Effector memory CD8-positive, alpha-beta T cell (primary cell): ENCODE data around the gene PICK1.
"Not testable (repeated sequence)": the region's sequence is repeated elsewhere in the genome, so short reads cannot be mapped to it uniquely, and the experiment has no call there.

Experiments used
- ATAC-seq: fragments of 150-1000 bp; cut with Tn5 transposase; replicated peaks from 2 replicates; pipeline ENCODE4 v1.10.0; 2021; ENCODE audit warnings: mild to moderate bottlenecking, moderate library complexity
- DNase-seq, 3 experiments: peaks; one replicate each; pipeline ENCODE4 v3.0.0; 2021
- H3K27ac Mint-ChIP-seq, 2 donors: one replicate each; pipeline ENCODE4 v1.8.0; 2022; ENCODE audit warnings: mild to moderate bottlenecking in 2 of 2, mixed read lengths in 2 of 2, moderate library complexity in 2 of 2
- H3K27me3 Mint-ChIP-seq, 2 donors: one replicate each; pipeline ENCODE4 v1.8.0; 2022; ENCODE audit warnings: mixed read lengths in 2 of 2
- H3K36me3 Mint-ChIP-seq: one replicate; pipeline ENCODE4 v1.8.0; 2022; ENCODE audit warnings: mild to moderate bottlenecking, moderate library complexity, mixed read lengths; ENCODE audit not compliant: insufficient read depth
- H3K4me1 Mint-ChIP-seq, 2 donors: one replicate each; pipeline ENCODE4 v1.8.0; 2022; ENCODE audit warnings: low read depth in 2 of 2, mixed read lengths in 2 of 2
- H3K4me3 Mint-ChIP-seq, 2 donors: one replicate each; pipeline ENCODE4 v1.8.0; 2022; ENCODE audit warnings: mild to moderate bottlenecking in 2 of 2, mixed read lengths in 2 of 2, moderate library complexity in 2 of 2
- H3K9me3 Mint-ChIP-seq, 2 donors: one replicate each; pipeline ENCODE4 v1.8.0; 2022; ENCODE audit warnings: mixed read lengths in 2 of 2

Gene PICK1

GRCh38 chr22:38071421-38072321 is 14.5 kb downstream of the PICK1 start:
- ATAC-seq: no peak
- H3K4me1 Mint-ChIP-seq: no peaks in the 10 kb centered on the region
- DNase-seq: no peak
- H3K27ac Mint-ChIP-seq: peak overlapping the region in 1 of 2 donors; percentile 31
- H3K9me3 Mint-ChIP-seq: no peaks in the 10 kb centered on the region
- H3K27me3 Mint-ChIP-seq: no peaks in the 10 kb centered on the region
- no peak overlapping the region for H3K4me3 Mint-ChIP-seq
- peaks cover 9% of the 10 kb centered on the region for H3K36me3 Mint-ChIP-seq

DNA sequence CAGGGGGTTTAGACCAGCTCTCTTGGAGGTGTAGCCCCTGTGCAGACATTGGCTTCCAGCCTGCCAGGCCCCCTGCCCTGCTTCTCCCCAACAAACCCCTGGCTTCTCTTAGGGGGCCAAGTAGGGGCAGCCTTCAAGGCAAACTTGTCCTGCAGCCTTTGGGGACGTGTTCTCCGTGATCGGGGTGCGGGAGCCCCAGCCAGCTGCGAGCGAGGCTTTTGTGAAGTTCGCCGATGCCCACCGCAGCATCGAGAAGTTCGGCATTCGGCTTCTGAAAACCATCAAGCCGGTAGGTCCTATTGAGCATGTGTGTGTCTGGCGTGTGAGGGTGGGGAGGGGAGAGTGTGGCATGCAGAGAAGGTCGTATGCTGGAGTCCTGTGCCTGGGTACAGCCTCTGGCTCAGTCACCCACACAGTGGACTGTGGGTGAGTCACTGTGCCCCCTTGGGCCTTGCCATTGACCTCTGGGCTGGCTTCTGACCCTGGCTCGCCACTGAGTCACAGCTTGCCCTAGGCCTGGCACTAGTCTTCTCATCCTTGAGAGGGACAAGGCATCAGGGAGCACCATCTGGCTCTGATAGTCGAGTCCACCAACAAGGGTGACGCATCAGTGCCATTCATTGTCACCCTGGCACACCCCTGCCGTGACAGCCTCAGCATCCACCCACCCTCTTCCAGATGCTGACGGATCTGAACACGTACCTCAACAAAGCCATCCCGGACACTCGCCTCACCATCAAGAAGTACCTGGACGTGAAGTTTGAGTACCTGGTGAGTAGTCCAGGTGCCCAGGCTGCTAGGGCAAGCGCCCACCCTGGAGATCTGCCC is 15.3 kb downstream of the PICK1 start:
- DNase-seq: no peak
- Mint-ChIP-seq H3K9me3 (no peaks in the 10 kb centered on the region), H3K36me3 (peaks cover 10% of the 10 kb centered on the region), H3K27me3 (no peaks in the 10 kb centered on the region), H3K4me3 (no peak overlapping the region), H3K4me1 (peaks cover 0 to 5% of the 10 kb centered on the region in 2 donors), H3K27ac (no peak overlapping the region)
- no peak for ATAC-seq

- Mint-ChIP-seq H3K27ac (no peak overlapping the region), H3K27me3 (no peaks in the 10 kb centered on the region), H3K9me3 (no peaks in the 10 kb centered on the region), H3K4me1 (peaks cover 0 to 5% of the 10 kb centered on the region in 2 donors), H3K4me3 (no peak overlapping the region), H3K36me3 (peaks cover 7% of the 10 kb centered on the region)
- DNase-seq: no peak
- ATAC-seq: no peak
Measured at GRCh38 chr22:38073150-38074130, 16.2 kb downstream of the PICK1 start.

GRCh38 chr22:38074181-38075104 is 17.2 kb downstream of the PICK1 start:
- DNase-seq (no peak), ATAC-seq (no peak)
- Mint-ChIP-seq H3K9me3 (no peaks in the 10 kb centered on the region), H3K27me3 (peaks cover 0 to 5% of the 10 kb centered on the region in 2 donors), H3K4me3 (no peak overlapping the region), H3K27ac (no peak overlapping the region), H3K4me1 (peaks cover 0 to 5% of the 10 kb centered on the region in 2 donors), H3K36me3 (peaks cover 7% of the 10 kb centered on the region)

GRCh38 chr22:38075105-38075825 is 18.1 kb downstream of the PICK1 start:
- Mint-ChIP-seq H3K9me3 (no peaks in the 10 kb centered on the region), H3K27ac (no peak overlapping the region), H3K36me3 (peaks cover 7% of the 10 kb centered on the region), H3K27me3 (peaks cover 7 to 13% of the 10 kb centered on the region in 2 donors), H3K4me3 (no peak overlapping the region), H3K4me1 (peaks cover 0 to 5% of the 10 kb centered on the region in 2 donors)
- DNase-seq (no peak), ATAC-seq (no peak)

DNA sequence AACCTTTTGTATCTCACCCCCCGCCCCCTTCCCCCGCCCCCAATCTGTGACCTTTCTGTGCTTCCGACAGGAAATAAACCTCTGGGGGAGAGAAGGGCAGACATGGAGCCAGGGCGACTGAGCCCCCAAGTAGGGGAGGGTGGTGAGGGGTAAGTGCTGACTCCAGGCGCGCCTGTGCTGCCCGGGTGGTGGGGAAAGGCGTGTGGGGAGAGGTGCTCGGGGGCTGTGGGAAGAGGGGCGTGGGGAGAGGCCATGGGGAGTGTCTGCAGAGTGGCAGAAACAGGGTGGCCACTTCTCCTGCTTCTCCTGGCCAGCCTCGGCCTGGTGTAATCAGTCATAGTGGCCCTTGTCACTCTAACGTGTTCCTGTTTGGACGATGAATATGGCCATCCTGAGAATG is 18.8 kb downstream of the PICK1 start:
- no peak overlapping the region for H3K4me3 Mint-ChIP-seq
- peaks cover 9 to 16% of the 10 kb centered on the region in 2 donors for H3K27me3 Mint-ChIP-seq
- H3K27ac Mint-ChIP-seq: no peak overlapping the region
- peaks cover 0 to 5% of the 10 kb centered on the region in 2 donors for H3K4me1 Mint-ChIP-seq
- H3K36me3 Mint-ChIP-seq: peaks cover 7% of the 10 kb centered on the region
- no peak for ATAC-seq
- DNase-seq: no peak
- H3K9me3 Mint-ChIP-seq: no peaks in the 10 kb centered on the region

- Mint-ChIP-seq H3K27ac (no peak overlapping the region), H3K4me1 (peaks cover 0 to 5% of the 10 kb centered on the region in 2 donors), H3K27me3 (peaks cover 9 to 22% of the 10 kb centered on the region in 2 donors), H3K9me3 (no peaks in the 10 kb centered on the region), H3K4me3 (no peak overlapping the region), H3K36me3 (peaks cover 7% of the 10 kb centered on the region)
- ATAC-seq: no peak
- DNase-seq: no peak
Measured at GRCh38 chr22:38077096-38077495, 19.9 kb downstream of the PICK1 start.

GRCh38 chr22:38077595-38077994 is 20.4 kb downstream of the PICK1 start:
- peaks cover 14 to 26% of the 10 kb centered on the region in 2 donors for H3K27me3 Mint-ChIP-seq
- no peak overlapping the region for H3K4me3 Mint-ChIP-seq
- peaks cover 7% of the 10 kb centered on the region for H3K36me3 Mint-ChIP-seq
- peaks cover 1 to 5% of the 10 kb centered on the region in 2 donors for H3K4me1 Mint-ChIP-seq
- ATAC-seq (no peak), DNase-seq (no peak)
- no peak overlapping the region for H3K27ac Mint-ChIP-seq
- H3K9me3 Mint-ChIP-seq: no peaks in the 10 kb centered on the region

DNA sequence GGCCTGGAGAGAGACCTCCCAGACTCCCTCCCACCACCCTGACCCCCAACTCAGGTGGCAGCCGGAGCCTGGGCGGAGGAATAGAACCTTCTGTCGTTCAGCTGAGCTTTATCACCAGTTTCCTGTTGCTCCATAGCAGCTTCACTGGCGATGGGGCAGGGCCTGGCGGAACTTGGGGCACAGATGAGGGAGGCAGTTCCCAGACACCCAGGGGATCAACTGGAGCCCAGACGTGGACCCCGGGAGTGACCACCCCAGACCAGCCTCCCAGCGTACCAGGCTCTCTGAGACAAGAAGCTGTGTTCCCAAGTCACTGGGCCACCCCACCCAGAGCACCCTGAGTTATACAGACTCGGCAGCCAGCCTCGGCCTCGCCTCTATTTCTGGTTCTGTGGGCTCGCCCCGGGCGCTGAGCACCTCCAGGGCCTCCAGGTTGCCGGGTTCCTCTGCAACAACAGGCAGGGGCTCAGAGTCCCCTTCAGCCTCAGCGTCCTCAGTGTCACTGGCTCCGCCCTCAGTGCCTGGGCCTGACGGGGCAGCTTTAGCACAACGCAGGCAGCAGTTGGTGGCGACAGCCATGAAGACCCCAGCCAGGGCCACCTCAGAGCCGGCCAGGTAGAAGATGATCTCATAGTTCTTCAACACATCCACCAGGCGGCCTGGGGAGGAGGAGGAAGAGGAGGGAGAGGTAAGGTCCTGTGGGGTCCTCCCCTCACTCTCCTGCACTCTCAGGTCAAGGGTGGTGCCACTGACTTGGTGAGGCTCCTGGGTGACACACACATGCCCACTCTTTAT is 21.0 kb downstream of the PICK1 start:
- ATAC-seq: no peak
- Mint-ChIP-seq H3K4me1 (peaks cover 1 to 5% of the 10 kb centered on the region in 2 donors), H3K9me3 (no peaks in the 10 kb centered on the region), H3K36me3 (peaks cover 7% of the 10 kb centered on the region), H3K27me3 (peaks cover 15 to 29% of the 10 kb centered on the region in 2 donors), H3K27ac (no peak overlapping the region), H3K4me3 (no peak overlapping the region)
- DNase-seq: no peak

GRCh38 chr22:38079208-38079607 is 22.0 kb downstream of the PICK1 start:
- not testable (repeated sequence) for H3K4me3 Mint-ChIP-seq, H3K9me3 Mint-ChIP-seq, H3K36me3 Mint-ChIP-seq, H3K27ac Mint-ChIP-seq, DNase-seq, H3K4me1 Mint-ChIP-seq, ATAC-seq
- H3K27me3 Mint-ChIP-seq: peaks cover 15 to 34% of the 10 kb centered on the region in 2 donors

GRCh38 chr22:38079804-38080203 is 22.6 kb downstream of the PICK1 start:
- Mint-ChIP-seq H3K9me3 (no peaks in the 10 kb centered on the region), H3K27me3 (peaks cover 15 to 34% of the 10 kb centered on the region in 2 donors), H3K4me3 (no peak overlapping the region), H3K4me1 (peaks cover 1 to 5% of the 10 kb centered on the region in 2 donors), H3K27ac (no peak overlapping the region), H3K36me3 (peaks cover 7% of the 10 kb centered on the region)
- no peak for ATAC-seq
- DNase-seq: no peak
